Endodermal cell (in vitro differentiated cells): Measurements from ENCODE around the gene LDAH. TPM values are rescaled to one million over a fixed set of nuclear protein-coding genes. Genes with fewer than 3 reads are reported as not detected.
A peak's percentile ranks its signal among the peaks of the same experiment; 100 is the strongest.

Source experiments
- DNase-seq: peaks from one replicate; pipeline ENCODE4 v3.0.0-alpha.2; 2017
- H3K27ac ChIP-seq: 2 replicates; pipeline ENCODE4 v1.5.1; 2013; ENCODE audit warnings: mild to moderate bottlenecking, low read depth, low read length, moderate library complexity
- H3K27me3 ChIP-seq: 2 replicates; pipeline ENCODE4 v1.6.1; 2013; ENCODE audit warnings: mild to moderate bottlenecking, low read length, moderate library complexity; ENCODE audit not compliant: insufficient read depth, control insufficient read depth, poor library complexity, severe bottlenecking
- H3K36me3 ChIP-seq: 2 replicates; pipeline ENCODE4 v1.7.0; 2013; ENCODE audit warnings: mild to moderate bottlenecking, low read length, moderate library complexity; ENCODE audit not compliant: control insufficient read depth, insufficient read depth
- H3K4me1 ChIP-seq: one replicate; pipeline ENCODE4 v1.7.0; 2013; ENCODE audit warnings: low read length; ENCODE audit not compliant: control insufficient read depth, insufficient read depth
- H3K4me3 ChIP-seq: 2 replicates; pipeline ENCODE4 v1.5.1; 2013; ENCODE audit warnings: mild to moderate bottlenecking, low read length, moderate library complexity
- H3K9ac ChIP-seq: 2 replicates; pipeline ENCODE4 v1.6.1; 2013; ENCODE audit warnings: mild to moderate bottlenecking, low read length, moderate library complexity; ENCODE audit not compliant: poor library complexity, severe bottlenecking; ENCODE audit errors: extremely low read depth
- H3K9me3 ChIP-seq: 2 replicates; pipeline ENCODE4 v1.6.1; 2013; ENCODE audit warnings: mild to moderate bottlenecking, low read length, moderate library complexity; ENCODE audit not compliant: control insufficient read depth
- H3K27ac Mint-ChIP-seq: 2 replicates; pipeline ENCODE4 v1.8.0; 2020; ENCODE audit warnings: mixed read lengths
- H3K27me3 Mint-ChIP-seq: 2 replicates; pipeline ENCODE4 v1.8.0; 2021; ENCODE audit warnings: mild to moderate bottlenecking, mixed read lengths; ENCODE audit not compliant: insufficient read depth
- H3K36me3 Mint-ChIP-seq: 2 replicates; pipeline ENCODE4 v1.8.0; 2020; ENCODE audit warnings: low read depth, mixed read lengths
- H3K4me1 Mint-ChIP-seq: 2 replicates; pipeline ENCODE4 v1.8.0; 2020; ENCODE audit warnings: mixed read lengths
- H3K4me3 Mint-ChIP-seq: 2 replicates; pipeline ENCODE4 v1.8.0; 2020; ENCODE audit warnings: mild to moderate bottlenecking, moderate library complexity, mixed read lengths
- H3K9me3 Mint-ChIP-seq: 2 replicates; pipeline ENCODE4 v1.8.0; 2020; ENCODE audit warnings: mild to moderate bottlenecking, mixed read lengths
- CTCF ChIP-seq: fragments of 200-600 bp; sonication (generic); conservative IDR thresholded peaks from 2 replicates; pipeline ENCODE4 v1.5.0; 2021; ENCODE audit warnings: antibody characterized with exemption, mild to moderate bottlenecking
- WGBS, 2 experiments: methylation state at CpG; one replicate each; pipeline versions ENCODE4 v1.1.5 to v1.1.7; 2013; ENCODE audit warnings: missing lambda C conversion rate in 2 of 2, mixed read lengths in 1 of 2; ENCODE audit not compliant: insufficient coverage in 1 of 2, insufficient read length in 1 of 2; 5-methylcytosine and 5-hydroxymethylcytosine counted together
- total RNA-seq, 2 donors: library from RNA; stranded (reverse); fragmentation: NEBNext Ultra II Directional in 1 of 2; extraction: Animal tissue kit (Norgen Biotek cat#: 25700) in 1 of 2; gene quantifications; 2 replicates in 1 of 2; 3 replicates in 1 of 2; pipeline ENCODE4 v1.2.1, GENCODE V29; 2021

The LDAH gene
- total RNA-seq, 2 donors from 2014 or later = 28.7 to 42.2 TPM

DNA sequence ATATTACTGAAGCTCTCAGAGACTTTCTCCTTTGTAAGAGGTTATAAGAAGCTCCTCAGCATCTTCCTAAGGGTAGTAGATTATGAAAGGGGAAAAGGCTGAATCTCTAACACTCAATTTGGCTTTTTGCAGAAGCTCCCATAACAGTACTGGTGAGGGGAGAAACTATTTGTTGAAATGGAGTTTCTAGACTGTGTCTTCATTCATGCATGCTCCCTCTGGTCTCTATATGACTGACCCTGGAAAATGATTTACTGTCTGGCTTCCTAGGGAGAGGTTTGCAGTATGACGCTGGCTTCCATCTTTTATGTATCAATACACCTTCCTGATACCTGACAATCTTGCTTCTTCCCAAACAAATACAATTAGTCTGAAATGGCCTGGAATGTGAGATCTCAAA, 63.9 kb downstream of the LDAH start:
- Histone ChIP-seq H3K4me1 (no peaks in the 10 kb centered on the region), H3K27ac (no peak overlapping the region), H3K9me3 (peaks cover 16% of the 10 kb centered on the region), H3K9ac (no peak overlapping the region), H3K36me3 (peaks cover 6% of the 10 kb centered on the region), H3K4me3 (no peak overlapping the region), H3K27me3 (no peaks in the 10 kb centered on the region)
- no peak for TF ChIP-seq CTCF
- no peak overlapping the region for H3K4me3 Mint-ChIP-seq
- 97 to 100% methylated on average over 1 of the region's 1 CpG for WGBS, 2 experiments
- H3K9me3 Mint-ChIP-seq = no peaks in the 10 kb centered on the region
- peaks cover 2% of the 10 kb centered on the region for H3K4me1 Mint-ChIP-seq
- no peak for DNase-seq
- no peak overlapping the region for H3K27ac Mint-ChIP-seq
- peaks cover 21% of the 10 kb centered on the region for H3K36me3 Mint-ChIP-seq
- no peaks in the 10 kb centered on the region for H3K27me3 Mint-ChIP-seq

DNA sequence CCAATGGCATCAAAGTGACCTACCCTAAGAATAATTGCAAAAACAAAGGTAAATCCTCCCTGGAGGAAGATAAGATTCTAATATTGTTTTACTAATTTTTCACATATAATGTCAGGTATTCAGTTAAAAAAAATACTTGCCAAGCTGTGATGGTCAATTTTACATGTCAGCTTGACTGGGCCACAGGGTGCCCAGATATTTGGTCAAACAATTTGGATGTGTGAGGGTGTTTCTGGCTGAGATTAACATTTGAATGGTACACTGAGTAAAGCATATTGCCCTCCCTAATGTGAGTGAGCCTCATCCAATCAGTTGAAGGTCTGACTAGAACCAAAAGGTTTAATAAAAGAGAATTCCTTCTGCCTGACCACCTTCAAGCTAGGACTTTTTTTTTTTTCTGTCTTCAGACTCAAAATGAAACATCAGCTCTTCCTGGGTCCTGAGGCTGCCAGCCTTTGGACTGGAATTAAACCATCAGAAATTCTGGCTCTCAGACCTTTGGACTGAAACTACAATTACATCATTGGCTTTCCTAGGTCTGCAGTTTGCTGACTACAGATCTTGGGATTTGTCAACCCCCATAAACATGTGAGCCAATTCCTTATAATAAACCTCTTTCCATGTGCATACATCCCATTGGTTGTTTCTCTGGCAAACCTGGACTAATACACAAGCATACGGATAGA, 65.4 kb downstream of the LDAH start:
- TF ChIP-seq CTCF = no peak
- no peak overlapping the region for H3K27ac ChIP-seq
- Mint-ChIP-seq H3K27me3 (no peaks in the 10 kb centered on the region), H3K36me3 (peaks cover 27% of the 10 kb centered on the region), H3K27ac (no peak overlapping the region), H3K9me3 (no peaks in the 10 kb centered on the region), H3K4me3 (no peak overlapping the region), H3K4me1 (peaks cover 2% of the 10 kb centered on the region)
- peaks cover 10% of the 10 kb centered on the region for H3K36me3 ChIP-seq
- no peak overlapping the region for H3K4me3 ChIP-seq
- WGBS, 2 experiments = 94% methylated on average over 1 of the region's 1 CpG; no CpG with 5 or more reads in 1 of the 2 experiments
- no peaks in the 10 kb centered on the region for H3K27me3 ChIP-seq
- H3K4me1 ChIP-seq = no peaks in the 10 kb centered on the region
- no peak for DNase-seq
- H3K9ac ChIP-seq = no peak overlapping the region
- peaks cover 20% of the 10 kb centered on the region for H3K9me3 ChIP-seq

- H3K4me3 Mint-ChIP-seq = no peak overlapping the region
- Histone ChIP-seq H3K36me3 (peaks cover 16% of the 10 kb centered on the region), H3K9me3 (peaks cover 17% of the 10 kb centered on the region), H3K27ac (no peak overlapping the region), H3K4me3 (no peak overlapping the region), H3K4me1 (no peaks in the 10 kb centered on the region), H3K9ac (no peak overlapping the region), H3K27me3 (no peaks in the 10 kb centered on the region)
- no peak overlapping the region for H3K27ac Mint-ChIP-seq
- H3K36me3 Mint-ChIP-seq = peaks cover 31% of the 10 kb centered on the region
- no peak for DNase-seq
- no peaks in the 10 kb centered on the region for H3K27me3 Mint-ChIP-seq
- peaks cover 2% of the 10 kb centered on the region for H3K4me1 Mint-ChIP-seq
- peak; percentile 48 for TF ChIP-seq CTCF
- peaks cover 2% of the 10 kb centered on the region for H3K9me3 Mint-ChIP-seq
These were observed 67.6 kb downstream of the LDAH start for GRCh38 chr2:20755132-20755800.
